ENCODE measurements around the gene DALRD3. TPM values are rescaled to one million over a fixed set of nuclear protein-coding genes. Genes with fewer than 3 reads are reported as not detected.

Gene DALRD3
- total RNA-seq, 1 donor from 2014 or later, result 18.0 TPM

DNA sequence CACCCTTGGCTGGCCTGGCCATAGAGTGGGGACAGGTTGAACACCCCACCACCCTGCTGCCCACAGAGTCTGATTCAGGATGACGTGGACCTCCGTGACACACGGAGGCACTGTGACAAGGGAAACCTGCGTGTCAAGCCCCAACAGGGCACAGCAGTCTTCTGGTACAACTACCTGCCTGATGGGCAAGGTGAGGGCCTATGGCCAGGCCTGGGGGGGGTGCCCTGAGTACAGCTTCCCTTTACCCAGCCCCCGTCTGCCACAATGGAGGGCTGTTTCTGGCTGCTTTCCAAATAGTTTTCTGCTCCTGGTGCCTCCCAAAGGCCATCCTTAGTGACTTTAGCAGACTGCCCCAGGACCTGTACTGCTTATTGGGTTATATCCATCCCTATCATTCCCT is 12.4 kb downstream of the DALRD3 start:
- DNase-seq, result no peak

GRCh38 chr3:49005303-49005680 is 13.1 kb downstream of the DALRD3 start:
- no peak for DNase-seq

DNA sequence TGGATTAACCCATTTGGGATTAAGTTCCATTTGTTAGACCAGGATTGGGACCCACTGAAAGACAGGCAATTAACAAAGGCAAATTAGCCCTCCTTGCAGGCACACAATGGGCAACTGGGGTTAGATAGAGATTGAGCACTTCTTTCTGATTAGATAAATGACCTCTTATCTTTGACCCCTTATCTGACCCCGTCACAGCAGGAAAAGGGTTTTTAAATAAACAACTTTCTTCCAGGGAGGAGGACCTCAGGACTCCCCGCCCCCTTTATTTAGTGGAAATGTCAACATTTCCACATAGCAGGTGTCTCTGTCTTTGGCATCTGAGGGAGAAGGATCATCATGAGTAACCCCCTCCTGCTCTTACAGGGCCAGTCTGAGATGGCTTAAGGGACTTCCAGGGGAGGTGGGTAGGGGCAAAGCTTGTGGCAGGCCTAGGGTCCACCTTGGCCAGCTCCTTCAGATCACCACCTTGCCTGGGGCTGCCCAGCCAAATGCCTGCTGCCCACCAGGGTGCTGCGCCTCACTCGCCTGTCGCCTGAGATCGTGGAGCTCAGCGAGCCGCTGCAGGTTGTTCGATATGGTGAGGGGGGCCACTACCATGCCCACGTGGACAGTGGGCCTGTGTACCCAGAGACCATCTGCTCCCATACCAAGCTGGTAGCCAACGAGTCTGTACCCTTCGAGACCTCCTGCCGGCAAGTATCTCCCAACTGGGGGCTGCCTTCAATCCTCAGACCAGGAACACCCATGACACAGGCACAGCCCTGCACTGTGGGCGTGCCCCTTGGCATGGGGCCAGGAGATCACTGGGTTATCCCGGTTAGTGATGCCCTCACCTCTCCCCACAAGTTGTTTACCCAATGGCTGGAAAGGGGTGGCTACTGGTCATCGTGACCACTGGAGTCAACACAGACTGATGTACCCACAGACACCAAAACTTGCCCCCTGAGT is 13.8 kb downstream of the DALRD3 start:
- DNase-seq, result no peak

DNA sequence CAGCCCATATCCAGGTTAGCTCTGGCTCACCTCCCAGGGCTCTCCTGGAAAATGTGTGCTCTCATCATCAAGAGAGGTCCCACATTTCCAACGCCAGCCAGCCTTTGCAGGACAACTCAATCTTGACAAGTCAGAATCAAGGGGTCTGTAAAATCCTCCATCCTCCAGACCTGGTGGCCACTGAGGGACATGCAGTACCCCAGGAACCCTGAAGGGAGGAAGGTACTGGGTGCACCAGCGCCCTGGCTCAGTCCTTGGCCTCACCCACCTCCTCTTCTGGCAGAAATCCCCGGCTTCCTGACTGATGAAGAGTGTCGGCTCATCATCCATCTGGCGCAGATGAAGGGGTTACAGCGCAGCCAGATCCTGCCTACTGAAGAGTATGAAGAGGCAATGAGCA is 17.2 kb downstream of the DALRD3 start:
- no peak for DNase-seq

DNA sequence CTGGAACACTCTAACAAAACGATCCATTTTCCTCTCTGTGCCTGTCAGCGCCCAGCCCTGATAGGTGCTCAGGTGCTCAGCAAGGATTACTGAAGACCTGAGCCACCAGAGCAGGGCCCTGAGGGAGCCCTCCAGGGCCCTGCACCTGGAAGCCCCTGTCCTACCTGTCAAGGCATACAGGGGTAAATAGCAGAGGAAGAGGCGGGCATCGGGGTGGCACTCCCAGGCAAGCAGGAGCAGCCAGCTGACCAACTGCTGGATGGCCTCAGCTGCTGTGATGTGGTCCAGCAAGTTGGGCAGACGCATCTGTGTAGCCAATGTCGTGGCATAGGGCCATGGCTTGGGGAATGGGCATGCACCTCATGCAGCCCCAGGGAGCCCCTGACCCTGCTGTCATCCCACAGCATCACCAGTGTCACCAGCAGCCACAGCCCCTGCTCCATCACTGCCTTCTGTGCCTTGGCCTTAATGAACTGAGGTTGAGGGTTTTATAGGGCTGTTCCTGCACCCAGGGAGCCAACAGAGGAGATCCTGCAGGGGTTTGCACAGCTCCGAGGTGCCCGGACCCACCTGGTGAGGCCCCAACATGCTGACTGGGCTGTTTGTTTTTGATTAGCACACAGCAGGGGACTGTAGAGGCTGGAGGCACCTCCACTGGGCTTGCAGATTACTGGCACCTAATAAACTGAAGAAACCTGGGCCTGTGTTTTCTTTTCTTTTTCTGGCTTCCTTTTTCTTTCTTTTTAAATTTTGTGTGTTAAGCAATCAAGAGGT is 19.1 kb downstream of the DALRD3 start:
- DNase-seq, result no peak

- DNase-seq, result no peak
Measured at GRCh38 chr3:48997714-48998637, 20.4 kb downstream of the DALRD3 start.

DNA sequence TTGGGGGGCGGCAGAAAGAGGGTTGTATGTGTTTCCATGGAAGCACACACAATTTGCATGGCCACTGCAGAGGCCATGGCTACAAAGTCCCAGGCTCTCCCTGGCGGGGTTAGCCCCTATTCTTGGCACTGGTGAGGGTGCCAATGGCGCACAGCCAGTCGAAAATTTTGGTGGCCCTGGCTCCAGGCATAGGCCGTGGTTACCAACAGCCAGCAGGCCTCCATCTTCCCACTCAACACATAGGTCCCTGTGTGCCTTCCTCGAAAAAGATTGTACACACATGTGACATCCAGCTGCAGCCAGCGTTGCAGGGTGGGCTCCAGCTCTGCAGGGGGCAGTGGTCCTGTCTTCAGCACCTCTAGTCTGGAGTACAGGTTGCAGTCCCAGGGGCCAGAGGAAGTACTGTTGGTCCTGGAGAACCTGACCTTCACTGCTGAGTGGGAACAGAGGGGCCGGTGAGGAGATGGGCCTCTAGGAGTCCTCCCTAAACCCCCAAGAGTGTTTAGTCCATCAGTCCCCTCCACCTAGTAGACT is 21.2 kb downstream of the DALRD3 start:
- no peak for DNase-seq

DNA sequence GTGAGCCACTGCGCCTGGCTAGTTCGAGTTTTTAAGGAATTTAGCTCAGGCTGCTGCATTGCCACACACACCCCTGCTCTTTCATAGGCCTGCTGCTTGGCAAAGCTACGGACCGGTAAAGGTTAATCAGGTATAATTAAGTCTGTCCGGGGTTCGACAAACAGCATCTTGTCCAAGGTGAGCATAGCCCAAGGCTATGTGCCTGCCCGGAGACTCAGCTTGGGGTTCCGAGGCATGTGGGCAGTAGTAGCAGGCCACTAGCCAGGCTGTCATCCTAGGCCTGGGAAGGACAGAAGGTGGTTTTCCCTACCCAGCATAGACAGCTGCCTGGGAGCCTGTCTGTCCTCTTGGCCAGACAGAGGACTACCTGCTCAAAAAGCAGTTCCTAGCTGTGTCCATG is 21.7 kb downstream of the DALRD3 start:
- no peak for DNase-seq

DNA sequence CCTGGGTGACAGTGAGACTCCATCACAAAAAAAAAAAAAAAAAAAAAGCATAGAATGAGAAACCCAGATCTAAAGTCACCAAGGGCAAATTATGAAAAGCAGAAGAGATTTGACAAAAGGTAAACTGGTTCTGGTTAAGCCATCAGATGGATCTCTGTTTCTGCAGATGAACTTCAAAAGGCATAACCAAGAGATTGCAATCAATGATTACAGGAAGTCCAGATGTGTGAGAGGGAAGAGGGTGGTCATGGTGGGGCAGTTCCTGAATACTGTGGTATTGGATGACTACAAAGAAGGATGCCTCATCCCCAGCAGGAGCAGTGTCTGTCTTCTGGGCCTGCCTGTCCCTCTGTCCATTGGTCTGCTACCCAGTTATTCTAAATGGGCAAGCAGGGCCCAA is 24.5 kb downstream of the DALRD3 start:
- DNase-seq, result no peak

DNA sequence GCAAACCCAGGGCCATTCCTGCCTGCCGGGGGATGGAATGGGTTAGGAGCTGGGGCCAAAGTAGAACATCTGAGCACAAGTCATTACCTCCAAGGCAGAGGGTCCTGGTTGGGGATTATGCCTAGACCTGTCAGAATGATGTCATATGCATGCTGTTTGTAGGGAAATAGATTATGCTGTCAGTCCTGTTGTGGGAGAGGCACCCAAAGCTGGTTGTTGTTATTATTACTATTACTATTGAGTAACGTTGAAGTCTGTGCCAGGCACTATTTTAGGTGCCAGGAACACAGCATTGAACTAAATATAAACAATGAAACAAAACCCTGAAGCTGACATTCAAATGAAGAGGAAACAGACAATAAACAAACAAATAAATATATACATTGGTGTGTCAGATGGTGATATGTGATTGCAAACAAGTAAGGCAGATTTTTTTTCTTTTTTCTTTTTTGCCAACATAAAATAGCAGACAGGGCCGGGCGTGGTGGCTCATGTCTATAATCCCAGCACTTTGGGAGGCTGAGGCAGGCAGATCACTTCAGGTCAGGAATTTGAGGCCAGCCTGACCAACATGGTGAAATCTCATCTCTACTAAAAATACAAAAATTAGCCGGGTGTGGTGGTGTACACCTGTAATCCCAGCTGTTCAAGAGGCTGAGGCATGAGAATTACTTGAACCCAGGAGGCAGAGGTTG is 26.4 kb downstream of the DALRD3 start:
- DNase-seq, result no peak

DNA sequence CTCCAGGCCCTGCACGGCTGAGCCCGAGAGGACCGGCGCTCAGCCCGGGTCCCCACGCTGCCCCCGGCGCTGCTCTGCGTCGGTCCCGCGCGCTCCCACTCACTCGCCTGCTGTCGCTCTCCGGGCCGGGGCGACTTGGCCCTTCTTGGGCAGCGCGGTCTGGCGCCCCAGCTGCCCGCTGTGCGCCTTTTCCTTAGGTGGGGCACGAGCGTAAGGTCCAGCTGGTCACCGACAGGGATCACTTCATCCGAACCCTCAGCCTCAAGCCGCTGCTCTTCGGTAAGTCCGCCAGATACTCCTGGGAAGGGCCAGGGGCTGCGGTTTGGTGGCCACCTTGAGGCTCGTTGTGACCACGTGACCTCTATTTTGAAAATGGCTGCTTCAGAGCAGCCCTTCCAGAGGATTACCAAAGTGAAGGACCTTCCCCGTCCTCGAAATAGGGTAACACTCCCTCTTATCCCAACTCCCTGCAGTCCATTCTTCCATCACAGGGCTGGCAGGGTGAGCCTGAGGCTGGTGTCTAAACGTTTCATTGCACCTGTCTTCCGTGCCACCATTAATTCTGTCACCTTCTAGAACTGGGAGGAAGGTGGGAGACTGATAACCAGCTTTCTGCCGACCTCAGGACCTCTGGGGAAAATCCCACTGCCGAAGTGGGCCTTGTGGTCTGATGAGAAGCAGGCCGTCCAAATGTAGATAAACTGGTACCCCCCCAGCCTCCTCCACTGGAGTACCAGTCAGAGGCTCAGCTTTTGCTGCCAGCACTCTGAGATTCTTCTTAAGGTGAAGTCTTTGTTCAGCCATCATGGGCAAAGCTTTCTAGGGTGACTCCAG is 27.5 kb downstream of the DALRD3 start:
- DNase-seq, result no peak

DNA sequence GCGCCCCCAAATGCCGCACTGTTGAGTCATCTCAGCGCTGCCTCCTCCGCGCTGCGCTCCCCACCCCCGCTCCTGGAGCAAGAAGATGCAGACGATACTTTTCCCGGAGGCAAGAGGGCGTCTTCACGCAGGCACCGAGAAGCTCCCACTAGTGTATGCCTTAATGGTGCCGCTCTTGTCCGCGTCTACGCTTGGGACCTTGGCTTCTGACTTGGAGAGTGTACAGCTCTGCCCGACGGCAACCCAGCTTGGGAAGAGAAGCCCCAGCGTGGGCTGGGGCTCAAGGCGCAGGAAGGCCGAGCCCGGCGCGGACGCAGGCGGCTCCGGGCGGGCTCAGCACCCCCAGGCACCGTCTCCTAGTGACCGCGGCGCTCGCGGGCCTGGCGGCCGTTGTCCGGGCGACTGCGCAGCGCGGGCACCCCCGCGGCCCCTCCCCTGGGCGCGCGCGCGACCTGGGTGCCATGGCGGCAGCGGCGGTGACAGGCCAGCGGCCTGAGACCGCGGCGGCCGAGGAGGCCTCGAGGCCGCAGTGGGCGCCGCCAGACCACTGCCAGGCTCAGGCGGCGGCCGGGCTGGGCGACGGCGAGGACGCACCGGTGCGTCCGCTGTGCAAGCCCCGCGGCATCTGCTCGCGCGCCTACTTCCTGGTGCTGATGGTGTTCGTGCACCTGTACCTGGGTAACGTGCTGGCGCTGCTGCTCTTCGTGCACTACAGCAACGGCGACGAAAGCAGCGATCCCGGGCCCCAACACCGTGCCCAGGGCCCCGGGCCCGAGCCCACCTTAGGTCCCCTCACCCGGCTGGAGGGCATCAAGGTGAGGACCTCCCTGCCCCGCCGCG is 28.4 kb downstream of the DALRD3 start, which contains the start of gene P4HTM:
Gene P4HTM, plus strand, starts transcription at position 446 of the 840 bp plus-strand sequence. Its CDS starts 16 bp downstream, at position 462.
- DNase-seq, result peak; percentile 87

- DNase-seq, result peak; percentile 1
Measured at GRCh38 chr3:48989126-48989795, 29.1 kb downstream of the DALRD3 start.

DNA sequence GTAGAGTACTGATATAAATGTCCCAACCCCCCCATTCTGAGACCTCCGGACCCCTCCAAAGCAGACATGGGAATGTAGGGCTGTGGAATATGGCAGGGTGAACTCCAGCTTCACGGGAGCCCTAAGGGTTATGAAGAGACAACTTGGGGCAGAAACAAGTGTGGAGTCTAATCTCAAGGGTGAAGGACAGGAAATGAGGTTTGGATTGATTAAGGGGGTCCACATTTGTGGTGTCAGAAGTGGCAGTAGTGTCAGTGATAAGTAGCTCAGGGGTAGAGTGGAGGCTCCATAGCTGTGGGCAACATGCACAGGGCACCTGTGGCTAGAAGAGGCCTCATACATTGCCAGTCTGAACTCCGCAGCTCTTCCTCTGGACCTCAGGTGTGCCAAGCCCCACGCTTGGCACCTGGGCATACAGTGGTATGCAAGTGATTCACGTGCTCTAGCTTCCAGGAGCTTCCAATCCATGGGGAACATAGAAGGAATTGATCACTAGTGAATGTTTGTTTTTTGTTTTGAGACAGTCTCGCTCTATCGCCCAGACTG is 32.5 kb downstream of the DALRD3 start:
- DNase-seq, result no peak

- no peak for DNase-seq
Measured at GRCh38 chr3:48984663-48985062, 33.7 kb downstream of the DALRD3 start.

DNA sequence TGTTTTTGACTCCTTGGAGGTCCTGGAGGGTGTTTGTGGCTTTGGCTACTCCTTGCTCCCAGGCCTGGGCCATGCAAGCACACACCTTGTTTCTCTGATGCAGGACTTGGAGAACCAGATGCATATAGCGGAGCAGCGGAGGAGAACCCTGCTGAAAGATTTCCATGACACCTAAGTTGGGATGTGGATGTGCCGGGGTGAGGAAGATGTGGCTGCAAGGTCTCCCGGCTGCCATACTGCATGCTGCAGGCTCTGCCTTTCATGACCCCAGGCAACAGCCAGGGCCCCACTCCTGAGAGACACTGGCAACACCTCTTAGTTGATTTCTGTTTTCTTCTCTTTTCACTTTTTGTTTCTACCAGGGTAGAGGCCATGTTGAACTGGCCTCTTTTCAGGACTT is 35.3 kb downstream of the DALRD3 start:
- no peak for DNase-seq

DNA sequence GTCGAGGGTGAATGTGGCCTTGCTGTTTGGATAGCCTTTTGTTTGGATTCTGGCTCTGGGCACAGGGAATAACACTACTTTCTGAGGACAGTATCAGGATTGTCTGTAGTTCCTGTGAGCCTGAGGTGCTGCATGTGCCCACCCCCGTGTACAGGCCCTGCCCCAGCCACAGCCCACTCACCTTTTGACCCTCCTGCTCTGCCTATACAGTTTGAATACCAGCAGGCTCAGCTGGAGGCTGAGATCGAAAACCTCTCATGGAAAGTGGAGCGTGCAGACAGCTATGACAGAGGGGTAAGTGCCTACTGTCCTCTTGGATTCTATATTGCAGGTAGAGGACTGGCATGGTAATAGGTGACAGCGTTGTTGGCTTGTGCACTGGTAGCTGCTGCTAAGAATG is 35.7 kb downstream of the DALRD3 start:
- DNase-seq, result no peak

DNA sequence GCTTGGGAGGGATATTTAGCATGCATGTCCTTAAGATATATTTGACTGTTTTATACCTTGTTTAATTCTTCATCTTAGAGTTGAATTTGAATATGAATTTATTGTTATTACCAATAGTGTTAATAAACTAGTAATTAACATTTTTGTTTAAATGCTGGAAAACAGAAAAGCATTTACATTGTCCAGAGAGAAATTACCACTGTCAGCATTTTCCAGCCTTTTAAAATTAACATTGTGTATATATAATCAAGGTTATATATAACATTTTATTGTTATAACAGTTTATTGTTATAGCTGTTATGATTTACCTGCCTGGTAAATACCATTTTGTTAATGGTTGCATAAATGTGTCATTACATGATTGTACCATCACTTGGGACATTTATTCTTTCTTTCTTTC is 36.4 kb downstream of the DALRD3 start:
- no peak for DNase-seq

DNA sequence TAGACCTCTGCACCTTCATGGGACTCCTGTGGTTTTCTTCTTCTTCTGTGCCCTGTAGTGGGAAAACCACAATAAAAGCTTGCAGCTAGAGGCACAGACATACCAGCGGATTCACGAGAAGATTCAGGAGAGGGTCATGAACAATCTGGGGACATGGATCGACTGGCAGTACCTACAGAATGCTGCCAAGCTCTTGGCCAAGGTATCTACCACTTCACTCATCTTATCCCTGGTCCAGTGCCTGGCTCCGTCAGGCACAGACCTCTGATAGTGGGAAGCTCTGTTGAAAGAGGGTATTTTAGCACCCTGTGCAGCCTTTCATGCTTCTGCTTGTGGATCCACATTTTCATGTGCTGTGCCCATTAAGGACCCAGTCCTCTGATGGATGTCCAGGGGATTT is 38.1 kb downstream of the DALRD3 start:
- no peak for DNase-seq

All from skin of body (tissue), 2 donors.